GM12878 (cell line): ENCODE data around the gene SMTNL1. TPM values are rescaled to one million over a fixed set of nuclear protein-coding genes. Genes with fewer than 3 reads are reported as not detected.

Source experiments
- MTA2 ChIP-seq: fragments of 450-650 bp; IDR thresholded peaks from 2 replicates; pipeline ENCODE4 v1.6.1; 2016; ENCODE audit warnings: low read depth, mild to moderate bottlenecking, moderate library complexity
- RELB ChIP-seq: fragments of 450-650 bp; IDR thresholded peaks from 2 replicates; pipeline ENCODE4 v1.6.1; 2017; ENCODE audit warnings: low read depth, mild to moderate bottlenecking, moderate library complexity
- polyA plus RNA-seq, 11 experiments: library from polyadenylated mRNA; depleted of rRNA in 4 of 11; unstranded in 6 of 11; stranded (reverse) in 5 of 11; fragments of >200 nt; fragmentation: Nextera tagmentation in 4 of 11; fragmentation: Illumina TruSeq in 1 of 11; extraction: Ambion mirVana in 4 of 11; extraction: Trizol in 1 of 11; gene quantifications; 1 replicate in 1 of 11; 2 replicates in 10 of 11; pipeline versions ENCODE4 v1.2.1 to v1.2.3, GENCODE V29; 2011 to 2016; ENCODE audit warnings: inconsistent platforms in 2 of 11, missing spikeins in 2 of 11, low read depth in 1 of 11
- total RNA-seq, 4 experiments: library from RNA; depleted of rRNA in 3 of 4; stranded (reverse); fragments of >200 nt in 3 of 4; fragmentation: Illumina TruSeq in 1 of 4; extraction: Trizol in 1 of 4; gene quantifications; 2 replicates each; pipeline versions ENCODE4 v1.2.1 to v1.2.3, GENCODE V29; 2013 to 2021
- TF ChIP-seq, protein P1 (sequence below): fragments of 450-650 bp; IDR thresholded peaks from 2 replicates; pipeline ENCODE4 v1.6.1; 2017; ENCODE audit warnings: borderline replicate concordance
- TF ChIP-seq, protein P2 (sequence below): IDR thresholded peaks from 2 replicates; pipeline ENCODE4 v1.6.1; 2011; ENCODE audit warnings: low read depth, mild to moderate bottlenecking, low read length, moderate library complexity, borderline replicate concordance; ENCODE audit errors: extremely low read depth
- TF ChIP-seq, protein P3 (sequence below): IDR thresholded peaks from 2 replicates; pipeline ENCODE4 v1.6.1; 2012; ENCODE audit warnings: low read depth, low read length, improper control_type of control experiment

Gene SMTNL1
- total and polyA plus RNA-seq, 10 of the 15 experiments (the other 5 are each of a cell fraction or from before 2014, with no cell fraction given), result 0.06 to 0.17 (median 0.10) TPM; not detected in 7

DNA sequence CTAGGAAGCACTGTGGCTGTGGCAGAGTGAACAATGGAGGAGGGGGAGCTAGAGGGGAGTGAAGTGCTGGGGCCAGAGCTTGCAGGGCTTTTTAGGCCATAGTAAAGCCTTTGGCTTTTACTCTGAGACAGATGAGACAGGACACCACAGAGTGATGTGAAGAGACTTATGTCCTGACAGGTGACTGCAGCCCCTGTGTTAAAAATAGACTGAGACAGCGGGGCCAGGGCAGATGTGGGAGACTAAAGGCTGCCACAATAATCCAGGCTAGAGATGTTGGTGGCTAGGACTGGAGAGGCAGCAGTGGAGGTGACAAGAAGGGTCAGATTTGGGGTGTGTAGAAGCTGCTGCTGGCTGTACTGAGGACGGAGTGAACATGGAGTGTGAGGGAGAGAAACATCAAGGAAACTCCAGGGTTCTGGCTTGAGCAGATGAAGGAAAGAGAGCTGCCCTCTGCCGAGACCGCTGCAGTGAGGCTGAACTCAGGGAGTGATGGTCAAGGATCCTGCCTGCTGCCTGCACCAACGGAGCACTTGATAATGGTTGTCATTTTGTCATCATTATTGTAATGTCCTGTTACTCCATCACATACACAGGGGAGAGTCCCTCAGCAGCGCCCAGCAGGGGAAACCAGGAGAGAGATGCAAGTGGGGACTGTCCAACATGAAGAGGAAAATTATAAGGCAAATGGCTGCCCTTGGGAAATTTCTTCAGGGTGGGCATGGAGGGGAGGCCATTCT, 49.3 kb upstream of the SMTNL1 start (continued):
- no peak for TF ChIP-seq RELB
- no peak for TF ChIP-seq MTA2
- TF ChIP-seq, protein P1, sequence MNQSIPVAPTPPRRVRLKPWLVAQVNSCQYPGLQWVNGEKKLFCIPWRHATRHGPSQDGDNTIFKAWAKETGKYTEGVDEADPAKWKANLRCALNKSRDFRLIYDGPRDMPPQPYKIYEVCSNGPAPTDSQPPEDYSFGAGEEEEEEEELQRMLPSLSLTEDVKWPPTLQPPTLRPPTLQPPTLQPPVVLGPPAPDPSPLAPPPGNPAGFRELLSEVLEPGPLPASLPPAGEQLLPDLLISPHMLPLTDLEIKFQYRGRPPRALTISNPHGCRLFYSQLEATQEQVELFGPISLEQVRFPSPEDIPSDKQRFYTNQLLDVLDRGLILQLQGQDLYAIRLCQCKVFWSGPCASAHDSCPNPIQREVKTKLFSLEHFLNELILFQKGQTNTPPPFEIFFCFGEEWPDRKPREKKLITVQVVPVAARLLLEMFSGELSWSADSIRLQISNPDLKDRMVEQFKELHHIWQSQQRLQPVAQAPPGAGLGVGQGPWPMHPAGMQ, result no peak
- TF ChIP-seq, protein P2, sequence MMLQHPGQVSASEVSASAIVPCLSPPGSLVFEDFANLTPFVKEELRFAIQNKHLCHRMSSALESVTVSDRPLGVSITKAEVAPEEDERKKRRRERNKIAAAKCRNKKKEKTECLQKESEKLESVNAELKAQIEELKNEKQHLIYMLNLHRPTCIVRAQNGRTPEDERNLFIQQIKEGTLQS, result no peak
- TF ChIP-seq, protein P3, sequence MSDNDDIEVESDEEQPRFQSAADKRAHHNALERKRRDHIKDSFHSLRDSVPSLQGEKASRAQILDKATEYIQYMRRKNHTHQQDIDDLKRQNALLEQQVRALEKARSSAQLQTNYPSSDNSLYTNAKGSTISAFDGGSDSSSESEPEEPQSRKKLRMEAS, result no peak
